ENCODE data around the gene CNTNAP5. TPM values are rescaled to one million over a fixed set of nuclear protein-coding genes. Genes with fewer than 3 reads are reported as not detected.

Gene CNTNAP5
- total RNA-seq, 1 donor from 2014 or later = 0.10 TPM

- no peak for DNase-seq
These were observed 453.7 kb downstream of the CNTNAP5 start for GRCh38 chr2:124478761-124479160.

GRCh38 chr2:124480958-124481357, 455.9 kb downstream of the CNTNAP5 start:
- no peak for DNase-seq

- no peak for DNase-seq
These were observed 457.0 kb downstream of the CNTNAP5 start for GRCh38 chr2:124482044-124482443.

- no peak for DNase-seq
These were observed 457.5 kb downstream of the CNTNAP5 start for GRCh38 chr2:124482551-124482950.

- DNase-seq = no peak
These were observed 460.6 kb downstream of the CNTNAP5 start for GRCh38 chr2:124485659-124486058.

- no peak for DNase-seq
These were observed 464.6 kb downstream of the CNTNAP5 start for GRCh38 chr2:124489686-124490085.

- no peak for DNase-seq
These were observed 476.6 kb downstream of the CNTNAP5 start for GRCh38 chr2:124501575-124502152.

GRCh38 chr2:124514236-124514635, 489.1 kb downstream of the CNTNAP5 start:
- no peak for DNase-seq

GRCh38 chr2:124520953-124521352, 495.9 kb downstream of the CNTNAP5 start:
- DNase-seq = no peak

GRCh38 chr2:124523096-124523495, 498.0 kb downstream of the CNTNAP5 start:
- no peak for DNase-seq

- DNase-seq = no peak
These were observed 499.2 kb downstream of the CNTNAP5 start for GRCh38 chr2:124524155-124524915.

- DNase-seq = no peak
These were observed 501.1 kb downstream of the CNTNAP5 start for GRCh38 chr2:124526221-124526620.

- DNase-seq = no peak
These were observed 505.1 kb downstream of the CNTNAP5 start for GRCh38 chr2:124530203-124530602.

- DNase-seq = no peak
These were observed 508.3 kb downstream of the CNTNAP5 start for GRCh38 chr2:124533226-124533954.

GRCh38 chr2:124534028-124534427, 508.9 kb downstream of the CNTNAP5 start:
- no peak for DNase-seq

- DNase-seq = no peak
These were observed 510.7 kb downstream of the CNTNAP5 start for GRCh38 chr2:124535816-124536215.

GRCh38 chr2:124536591-124536990, 511.5 kb downstream of the CNTNAP5 start:
- no peak for DNase-seq

GRCh38 chr2:124538549-124538948, 513.5 kb downstream of the CNTNAP5 start:
- no peak for DNase-seq

- no peak for DNase-seq
These were observed 515.7 kb downstream of the CNTNAP5 start for GRCh38 chr2:124540805-124541204.

GRCh38 chr2:124542932-124543640, 518.0 kb downstream of the CNTNAP5 start:
- no peak for DNase-seq

- no peak for DNase-seq
These were observed 522.6 kb downstream of the CNTNAP5 start for GRCh38 chr2:124547700-124548099.

GRCh38 chr2:124558277-124558905, 533.3 kb downstream of the CNTNAP5 start:
- DNase-seq = no peak

Measured in skin of body (tissue), 2 donors.